HG03520 (cell line): ENCODE results near the gene ATF6.

Source experiments
- ATAC-seq: cut with Tn5 transposase; IDR thresholded peaks from one replicate; pipeline ENCODE4 v1.9.1; 2021; ENCODE audit warnings: mild to moderate bottlenecking, moderate library complexity; ENCODE audit not compliant: unreplicated experiment

Gene ATF6

GRCh38 chr1:161933592-161934588 is 167.8 kb downstream of the ATF6 start:
- no peak for ATAC-seq

- ATAC-seq, result no peak
These were observed 169.1 kb downstream of the ATF6 start for GRCh38 chr1:161935264-161935663.

- ATAC-seq, result no peak
These were observed 170.7 kb downstream of the ATF6 start for GRCh38 chr1:161936786-161937185.

GRCh38 chr1:161940866-161941591 is 174.9 kb downstream of the ATF6 start:
- ATAC-seq, result no peak

GRCh38 chr1:161941726-161942436 is 175.8 kb downstream of the ATF6 start:
- no peak for ATAC-seq

GRCh38 chr1:161943737-161944136 is 177.6 kb downstream of the ATF6 start:
- no peak for ATAC-seq

GRCh38 chr1:161944381-161944780 is 178.3 kb downstream of the ATF6 start:
- ATAC-seq, result no peak

- no peak for ATAC-seq
These were observed 179.4 kb downstream of the ATF6 start for GRCh38 chr1:161945306-161946060.

- ATAC-seq, result no peak
These were observed 180.2 kb downstream of the ATF6 start for GRCh38 chr1:161946071-161946987.

- ATAC-seq, result no peak
These were observed 182.3 kb downstream of the ATF6 start for GRCh38 chr1:161948435-161948834.

- ATAC-seq, result no peak
These were observed 183.4 kb downstream of the ATF6 start for GRCh38 chr1:161949548-161949947.

GRCh38 chr1:161950377-161950776 is 184.3 kb downstream of the ATF6 start:
- no peak for ATAC-seq

- ATAC-seq, result no peak
These were observed 185.5 kb downstream of the ATF6 start for GRCh38 chr1:161951646-161952045.

- no peak for ATAC-seq
These were observed 186.6 kb downstream of the ATF6 start for GRCh38 chr1:161952607-161953172.

GRCh38 chr1:161953256-161953920 is 187.3 kb downstream of the ATF6 start:
- no peak for ATAC-seq

- no peak for ATAC-seq
These were observed 187.9 kb downstream of the ATF6 start for GRCh38 chr1:161954050-161954449.

- no peak for ATAC-seq
These were observed 188.3 kb downstream of the ATF6 start for GRCh38 chr1:161954466-161954865.

- ATAC-seq, result no peak
These were observed 189.5 kb downstream of the ATF6 start for GRCh38 chr1:161955606-161956005.

- no peak for ATAC-seq
These were observed 190.0 kb downstream of the ATF6 start for GRCh38 chr1:161956097-161956496.
